HL-60 (cell line): ENCODE measurements around the gene SENP8.

Experiments used
- DNase-seq, 2 experiments: peaks; one replicate each; pipeline ENCODE4 v3.0.0-alpha.2; 2010 to 2020; ENCODE audit warnings: low read depth in 1 of 2, low spot score in 1 of 2
- H3K27ac ChIP-seq: fragments of 250-450 bp; sonication (Bioruptor Pico); replicated peaks from 2 replicates; pipeline ENCODE4 v1.5.1; 2020; ENCODE audit warnings: mild to moderate bottlenecking, moderate library complexity
- H3K27me3 ChIP-seq: fragments of 250-450 bp; sonication (Bioruptor Pico); 2 replicates; pipeline ENCODE4 v1.5.1; 2021; ENCODE audit warnings: mild to moderate bottlenecking, moderate library complexity; ENCODE audit not compliant: insufficient read depth, poor library complexity, severe bottlenecking
- H3K4me3 ChIP-seq: replicated peaks from 2 replicates; pipeline ENCODE4 v1.5.1; 2011; ENCODE audit warnings: mild to moderate bottlenecking, control low read depth, low read length; ENCODE audit not compliant: insufficient read depth
- CTCF ChIP-seq: IDR thresholded peaks from one replicate; pipeline ENCODE4 v1.5.1; 2011; ENCODE audit warnings: low read length, control low read depth, inconsistent platforms; ENCODE audit not compliant: insufficient read depth
- GABPA ChIP-seq: IDR thresholded peaks from 2 replicates; pipeline ENCODE4 v1.6.1; 2012; ENCODE audit warnings: low read depth
- POLR2AphosphoS5 ChIP-seq: IDR thresholded peaks from 2 replicates; pipeline ENCODE4 v1.6.1; 2012; ENCODE audit warnings: low read depth
- SPI1 ChIP-seq: IDR thresholded peaks from 2 replicates; pipeline ENCODE4 v1.6.1; 2012; ENCODE audit warnings: low read depth, mild to moderate bottlenecking, borderline replicate concordance
- TF ChIP-seq, protein P1 (sequence below): IDR thresholded peaks from 2 replicates; pipeline ENCODE4 v1.6.1; 2012; ENCODE audit warnings: low read depth; ENCODE audit not compliant: insufficient replicate concordance

Gene SENP8

DNA sequence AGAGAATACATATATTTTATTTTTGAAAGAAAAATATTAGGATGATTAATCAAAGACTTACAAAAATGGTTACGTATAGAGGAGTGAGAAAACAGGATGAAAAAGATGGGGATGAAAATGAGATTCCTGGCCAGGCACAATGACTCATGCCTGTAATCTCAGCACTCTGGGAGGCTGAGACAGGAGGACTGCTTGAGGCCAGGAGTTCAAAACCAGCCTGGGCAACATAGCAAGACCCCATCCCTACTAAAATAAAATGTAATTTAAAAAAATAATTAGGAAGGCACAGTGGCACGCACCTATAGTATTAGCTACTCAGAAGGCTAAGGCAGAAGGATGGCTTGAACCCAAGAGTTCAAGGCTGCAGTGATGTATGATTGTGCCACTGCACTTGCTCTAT lies 12.1 kb upstream of the SENP8 start:
- no peak for TF ChIP-seq GABPA
- TF ChIP-seq SPI1 = no peak
- TF ChIP-seq POLR2AphosphoS5 = no peak
- TF ChIP-seq, protein P1, sequence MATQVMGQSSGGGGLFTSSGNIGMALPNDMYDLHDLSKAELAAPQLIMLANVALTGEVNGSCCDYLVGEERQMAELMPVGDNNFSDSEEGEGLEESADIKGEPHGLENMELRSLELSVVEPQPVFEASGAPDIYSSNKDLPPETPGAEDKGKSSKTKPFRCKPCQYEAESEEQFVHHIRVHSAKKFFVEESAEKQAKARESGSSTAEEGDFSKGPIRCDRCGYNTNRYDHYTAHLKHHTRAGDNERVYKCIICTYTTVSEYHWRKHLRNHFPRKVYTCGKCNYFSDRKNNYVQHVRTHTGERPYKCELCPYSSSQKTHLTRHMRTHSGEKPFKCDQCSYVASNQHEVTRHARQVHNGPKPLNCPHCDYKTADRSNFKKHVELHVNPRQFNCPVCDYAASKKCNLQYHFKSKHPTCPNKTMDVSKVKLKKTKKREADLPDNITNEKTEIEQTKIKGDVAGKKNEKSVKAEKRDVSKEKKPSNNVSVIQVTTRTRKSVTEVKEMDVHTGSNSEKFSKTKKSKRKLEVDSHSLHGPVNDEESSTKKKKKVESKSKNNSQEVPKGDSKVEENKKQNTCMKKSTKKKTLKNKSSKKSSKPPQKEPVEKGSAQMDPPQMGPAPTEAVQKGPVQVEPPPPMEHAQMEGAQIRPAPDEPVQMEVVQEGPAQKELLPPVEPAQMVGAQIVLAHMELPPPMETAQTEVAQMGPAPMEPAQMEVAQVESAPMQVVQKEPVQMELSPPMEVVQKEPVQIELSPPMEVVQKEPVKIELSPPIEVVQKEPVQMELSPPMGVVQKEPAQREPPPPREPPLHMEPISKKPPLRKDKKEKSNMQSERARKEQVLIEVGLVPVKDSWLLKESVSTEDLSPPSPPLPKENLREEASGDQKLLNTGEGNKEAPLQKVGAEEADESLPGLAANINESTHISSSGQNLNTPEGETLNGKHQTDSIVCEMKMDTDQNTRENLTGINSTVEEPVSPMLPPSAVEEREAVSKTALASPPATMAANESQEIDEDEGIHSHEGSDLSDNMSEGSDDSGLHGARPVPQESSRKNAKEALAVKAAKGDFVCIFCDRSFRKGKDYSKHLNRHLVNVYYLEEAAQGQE = no peak
- no peak for TF ChIP-seq CTCF
- H3K27me3 ChIP-seq = no peaks in the 10 kb centered on the region
- H3K27ac ChIP-seq = no peak overlapping the region
- DNase-seq = no peak
- no peak overlapping the region for H3K4me3 ChIP-seq

DNA sequence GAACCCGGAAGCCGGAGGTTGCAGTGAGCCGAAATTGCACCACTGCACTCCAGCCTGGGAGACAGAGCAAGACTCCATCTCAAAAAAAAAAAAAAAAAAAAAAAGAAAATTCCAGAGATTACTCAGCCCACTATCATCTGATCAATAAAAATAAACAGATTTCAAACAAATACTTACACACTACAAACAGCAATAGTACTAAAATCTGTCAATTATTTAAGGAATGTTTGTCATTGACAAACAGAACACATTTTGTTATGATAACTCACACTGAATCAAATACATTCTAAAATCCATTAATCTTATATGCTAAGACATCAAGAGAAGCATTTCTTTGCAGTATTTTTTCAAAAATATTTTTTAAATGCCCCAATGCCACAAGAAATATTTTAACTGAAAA lies 7.8 kb upstream of the SENP8 start:
- H3K27ac ChIP-seq = no peak overlapping the region
- TF ChIP-seq, protein P1 = no peak
- TF ChIP-seq GABPA (no peak), POLR2AphosphoS5 (no peak), CTCF (no peak), SPI1 (no peak)
- no peak for DNase-seq
- no peak overlapping the region for H3K4me3 ChIP-seq
- H3K27me3 ChIP-seq = no peaks in the 10 kb centered on the region

DNA sequence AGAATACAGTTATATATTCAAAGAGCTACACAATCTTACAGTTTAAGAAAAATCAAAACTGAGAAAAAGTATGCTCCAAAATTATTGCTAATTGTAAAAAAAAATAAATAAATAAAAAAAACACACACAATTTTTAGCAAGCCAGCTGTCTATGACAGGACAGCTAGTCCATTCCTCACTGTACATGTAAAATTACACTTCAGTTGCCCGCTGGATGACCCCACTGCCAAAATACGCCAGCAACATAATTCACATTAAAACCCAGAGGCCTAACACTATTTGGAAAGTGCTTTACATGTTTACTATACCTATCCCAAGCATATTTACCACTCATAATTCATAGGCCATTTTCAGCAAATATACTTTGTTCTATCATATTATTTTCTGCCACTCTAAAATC lies 6.1 kb upstream of the SENP8 start:
- H3K27me3 ChIP-seq = no peaks in the 10 kb centered on the region
- DNase-seq = no peak

More for the DNA sequence above, 6.1 kb upstream of the SENP8 start:
- Histone ChIP-seq H3K4me3 (no peak overlapping the region), H3K27ac (no peak overlapping the region)
- TF ChIP-seq SPI1 = no peak
- TF ChIP-seq CTCF = no peak
- TF ChIP-seq POLR2AphosphoS5 = no peak
- TF ChIP-seq, protein P1 = no peak
- no peak for TF ChIP-seq GABPA
